GM19099 (cell line): Measurements from ENCODE around the gene TMEM72.

Experiments
- POLR2A ChIP-seq: IDR thresholded peaks from 3 replicates; pipeline ENCODE4 v1.6.1; 2011; ENCODE audit warnings: low read depth; ENCODE audit not compliant: insufficient read length; ENCODE audit errors: extremely low read depth

The TMEM72 gene

GRCh38 chr10:44911081-44911540 lies at the start of gene TMEM72:
TSS of gene TMEM72 (plus strand) at chr10:44911337. CDS start at chr10:44911513, 176 bp downstream.
- no peak for TF ChIP-seq POLR2A

GRCh38 chr10:44862006-44862751 lies 49.0 kb upstream of the TMEM72 start:
- no peak for TF ChIP-seq POLR2A

- no peak for TF ChIP-seq POLR2A
Measured at GRCh38 chr10:44862924-44863323, 48.2 kb upstream of the TMEM72 start.

GRCh38 chr10:44863344-44864047 lies 47.6 kb upstream of the TMEM72 start:
- TF ChIP-seq POLR2A, result no peak

- TF ChIP-seq POLR2A, result no peak
Measured at GRCh38 chr10:44864051-44864450, 47.1 kb upstream of the TMEM72 start.

GRCh38 chr10:44864637-44865288 lies 46.4 kb upstream of the TMEM72 start:
- TF ChIP-seq POLR2A, result no peak

- no peak for TF ChIP-seq POLR2A
Measured at GRCh38 chr10:44865289-44865671, 45.9 kb upstream of the TMEM72 start.

GRCh38 chr10:44870031-44870430 lies 41.1 kb upstream of the TMEM72 start:
- TF ChIP-seq POLR2A, result no peak

GRCh38 chr10:44873160-44873559 lies 38.0 kb upstream of the TMEM72 start:
- no peak for TF ChIP-seq POLR2A

GRCh38 chr10:44874166-44874565 lies 37.0 kb upstream of the TMEM72 start:
- no peak for TF ChIP-seq POLR2A

- no peak for TF ChIP-seq POLR2A
Measured at GRCh38 chr10:44878706-44879530, 32.2 kb upstream of the TMEM72 start.

GRCh38 chr10:44879531-44879899 lies 31.6 kb upstream of the TMEM72 start:
- no peak for TF ChIP-seq POLR2A

GRCh38 chr10:44880090-44880715 lies 30.9 kb upstream of the TMEM72 start:
- TF ChIP-seq POLR2A, result no peak

GRCh38 chr10:44881649-44882048 lies 29.5 kb upstream of the TMEM72 start:
- no peak for TF ChIP-seq POLR2A
